ENCODE measurements around the gene PFKFB3. TPM values are rescaled to one million over a fixed set of nuclear protein-coding genes. Genes with fewer than 3 reads are reported as not detected.

PFKFB3 gene
- total RNA-seq, 1 experiment from 2014 or later: 36.8 TPM

- no peak overlapping the region for H2AK5ac ChIP-seq (ENCODE audit: insufficient read length, low read length)
- no peak overlapping the region for H3K4me2 ChIP-seq (ENCODE audit: insufficient read depth, insufficient read length, low read length)
- no peak overlapping the region for H3T11ph ChIP-seq (ENCODE audit: low read length)
- no peaks in the 10 kb centered on the region for H3K27me3 Mint-ChIP-seq (ENCODE audit: low read depth)
- H4K91ac ChIP-seq (ENCODE audit: insufficient read length, low read depth, low read length): no peak overlapping the region
- no peaks in the 10 kb centered on the region for H3K23me2 ChIP-seq (ENCODE audit: insufficient read length, low read depth, low read length, poor library complexity, severe bottlenecking)
- no peaks in the 10 kb centered on the region for H3K27me3 ChIP-seq (ENCODE audit: insufficient read depth, low read length)
- DNase-seq: no peak
- no peak overlapping the region for H2BK120ac ChIP-seq (ENCODE audit: low read depth, low read length, poor library complexity, severe bottlenecking)
- no peak overlapping the region for H2BK20ac ChIP-seq (ENCODE audit: low read depth, low read length, poor library complexity, severe bottlenecking)
- H3K79me1 ChIP-seq (ENCODE audit: insufficient read depth, low read depth, low read length, poor library complexity, severe bottlenecking): no peaks in the 10 kb centered on the region
- H3K4ac ChIP-seq (ENCODE audit: low read depth, low read length): no peak overlapping the region
- H3K9ac ChIP-seq (ENCODE audit: extremely low read depth, insufficient read length, low read length): no peak overlapping the region
- no peak overlapping the region for H3K56ac ChIP-seq (ENCODE audit: insufficient read length, low read depth, low read length)
- no peak overlapping the region for H3K4me3 Mint-ChIP-seq
- H3K18ac ChIP-seq (ENCODE audit: insufficient read length, low read depth, low read length): no peak overlapping the region
- H3K4me1 Mint-ChIP-seq: no peaks in the 10 kb centered on the region
- H2BK5ac ChIP-seq (ENCODE audit: insufficient read length, low read length): no peak overlapping the region
- H3K79me2 ChIP-seq (ENCODE audit: insufficient read depth, low read length): no peaks in the 10 kb centered on the region
- H3K27ac ChIP-seq (ENCODE audit: insufficient read length, low read depth, low read length): no peak overlapping the region
- H3K14ac ChIP-seq (ENCODE audit: insufficient read depth, low read length): no peak overlapping the region
- peaks cover 56 to 99% (median 97%) of the 10 kb centered on the region in 3 experiments for H3K36me3 Mint-ChIP-seq (ENCODE audit: insufficient read depth in 1 of 3, low read depth in 3 of 3)
- H2BK12ac ChIP-seq (ENCODE audit: insufficient read length, low read depth, low read length): no peak overlapping the region
- H3K23ac ChIP-seq (ENCODE audit: insufficient read length, low read depth, low read length): no peak overlapping the region
- no peak overlapping the region for H2AFZ ChIP-seq (ENCODE audit: low read length)
- H3K27ac Mint-ChIP-seq: no peak overlapping the region
- H3K9me3 Mint-ChIP-seq: no peaks in the 10 kb centered on the region
- no CpG with 5 or more reads among the region's 14 CpGs for WGBS (ENCODE audit: extremely low coverage, insufficient read length, low lambda C conversion rate)
- no peaks in the 10 kb centered on the region for H3K9me3 ChIP-seq (ENCODE audit: control insufficient read depth, low read depth, low read length)
- no peak overlapping the region for H4K5ac ChIP-seq (ENCODE audit: insufficient read length, low read depth, low read length)
- no peak overlapping the region for H2BK15ac ChIP-seq (ENCODE audit: low read depth, low read length)
- H3K4me1 ChIP-seq (ENCODE audit: insufficient read depth, low read length): no peaks in the 10 kb centered on the region
- no peak overlapping the region for H4K8ac ChIP-seq (replicated peaks; ENCODE audit: insufficient read length, low read depth, low read length)
- no peaks in the 10 kb centered on the region for H4K20me1 ChIP-seq (ENCODE audit: control insufficient read depth, insufficient read depth, insufficient read length)
- no peak for TF ChIP-seq CTCF (conservative IDR thresholded peaks at IDR 0.05)
Measured at GRCh38 chr10:6223981-6224380, 21.2 kb downstream of the PFKFB3 start.

All from H9 (cell line).